ENCODE data around the gene SMIM29. TPM values are rescaled to one million over a fixed set of nuclear protein-coding genes. Genes with fewer than 3 reads are reported as not detected.

SMIM29 gene
- total RNA-seq, 2 donors from 2014 or later: 7.1 to 41.3 TPM

DNA sequence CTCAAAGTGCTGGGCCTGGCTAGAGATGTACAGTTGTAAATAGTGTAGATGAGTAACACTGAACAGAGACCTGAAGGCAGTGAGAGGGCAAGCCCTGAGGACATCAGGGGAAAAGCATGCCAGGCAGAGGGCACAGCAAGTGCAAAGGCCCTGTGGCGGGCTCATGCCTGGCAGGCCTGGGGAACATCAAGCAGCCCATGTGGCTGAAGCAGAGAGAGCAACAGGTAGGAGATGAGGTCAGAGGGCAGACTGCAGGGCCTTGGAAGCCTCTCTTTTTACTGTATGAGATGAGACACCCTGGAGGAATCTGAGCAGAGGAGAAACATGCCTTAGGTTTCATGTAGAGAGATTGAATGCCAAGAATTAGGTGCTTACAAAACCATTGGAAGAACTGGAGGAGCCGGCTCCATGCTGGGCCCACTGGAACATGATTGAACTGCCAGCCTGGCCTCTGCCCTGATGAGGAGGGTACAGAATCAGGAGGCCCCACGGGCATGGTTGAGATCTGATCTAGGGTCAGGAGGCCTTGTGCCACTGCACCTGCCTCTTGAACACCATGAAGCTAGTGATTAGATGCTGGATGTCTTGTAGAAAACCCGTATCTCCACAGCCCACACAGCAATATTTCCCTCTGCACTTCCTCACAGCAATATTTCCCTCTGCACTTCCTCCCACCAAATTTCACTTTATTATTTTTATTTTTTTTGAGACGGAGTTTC is 18.0 kb downstream of the SMIM29 start:
- TF ChIP-seq, protein P1, sequence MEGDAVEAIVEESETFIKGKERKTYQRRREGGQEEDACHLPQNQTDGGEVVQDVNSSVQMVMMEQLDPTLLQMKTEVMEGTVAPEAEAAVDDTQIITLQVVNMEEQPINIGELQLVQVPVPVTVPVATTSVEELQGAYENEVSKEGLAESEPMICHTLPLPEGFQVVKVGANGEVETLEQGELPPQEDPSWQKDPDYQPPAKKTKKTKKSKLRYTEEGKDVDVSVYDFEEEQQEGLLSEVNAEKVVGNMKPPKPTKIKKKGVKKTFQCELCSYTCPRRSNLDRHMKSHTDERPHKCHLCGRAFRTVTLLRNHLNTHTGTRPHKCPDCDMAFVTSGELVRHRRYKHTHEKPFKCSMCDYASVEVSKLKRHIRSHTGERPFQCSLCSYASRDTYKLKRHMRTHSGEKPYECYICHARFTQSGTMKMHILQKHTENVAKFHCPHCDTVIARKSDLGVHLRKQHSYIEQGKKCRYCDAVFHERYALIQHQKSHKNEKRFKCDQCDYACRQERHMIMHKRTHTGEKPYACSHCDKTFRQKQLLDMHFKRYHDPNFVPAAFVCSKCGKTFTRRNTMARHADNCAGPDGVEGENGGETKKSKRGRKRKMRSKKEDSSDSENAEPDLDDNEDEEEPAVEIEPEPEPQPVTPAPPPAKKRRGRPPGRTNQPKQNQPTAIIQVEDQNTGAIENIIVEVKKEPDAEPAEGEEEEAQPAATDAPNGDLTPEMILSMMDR (IDR thresholded peaks at IDR 0.05): no peak
- no peak for DNase-seq (ENCODE audit: low spot score)
- ATAC-seq (ENCODE audit: insufficient number of reproducible peaks, low FRiP score, low read depth): no peak
- H3K27ac ChIP-seq: no peak overlapping the region
- H3K9me3 ChIP-seq: no peaks in the 10 kb centered on the region
- H3K4me3 ChIP-seq: no peak overlapping the region
- no peaks in the 10 kb centered on the region for H3K27me3 ChIP-seq (replicated peaks; ENCODE audit: insufficient read depth)
- peaks cover 0 to 2% of the 10 kb centered on the region in 2 donors for H3K4me1 ChIP-seq (ENCODE audit: control insufficient read depth in 1 of 2, low read depth in 2 of 2)
- H3K36me3 ChIP-seq: no peaks in the 10 kb centered on the region

DNA sequence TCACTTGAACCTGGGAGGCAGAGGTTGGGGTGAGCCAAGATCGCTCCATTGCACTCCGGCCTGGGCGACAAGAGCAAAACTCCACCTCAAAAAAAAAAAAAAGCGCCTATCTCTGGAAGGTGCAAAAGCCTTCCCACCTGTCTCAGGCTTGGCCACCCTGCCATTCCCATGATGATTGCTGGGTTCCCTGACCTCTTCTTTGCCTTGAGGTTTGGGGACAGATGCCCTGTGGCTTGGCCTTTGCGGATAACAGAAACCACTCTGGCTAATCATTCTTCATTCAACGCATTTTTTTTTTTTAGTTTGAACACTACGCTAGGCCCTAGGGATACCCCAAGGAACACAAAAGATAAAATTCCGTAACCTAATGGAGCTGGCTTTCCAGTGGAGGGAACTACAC is 18.9 kb downstream of the SMIM29 start:
- Histone ChIP-seq H3K4me3 (no peak overlapping the region), H3K36me3 (no peaks in the 10 kb centered on the region), H3K9me3 (no peaks in the 10 kb centered on the region), H3K4me1 (ENCODE audit: control insufficient read depth in 1 of 2, low read depth in 2 of 2) (no peaks in the 10 kb centered on the region), H3K27ac (no peak overlapping the region), H3K27me3 (replicated peaks; ENCODE audit: insufficient read depth) (no peaks in the 10 kb centered on the region)
- TF ChIP-seq, protein P1 (IDR thresholded peaks at IDR 0.05): no peak
- ATAC-seq (ENCODE audit: insufficient number of reproducible peaks, low FRiP score, low read depth) (no peak), DNase-seq (ENCODE audit: low spot score) (no peak)

DNA sequence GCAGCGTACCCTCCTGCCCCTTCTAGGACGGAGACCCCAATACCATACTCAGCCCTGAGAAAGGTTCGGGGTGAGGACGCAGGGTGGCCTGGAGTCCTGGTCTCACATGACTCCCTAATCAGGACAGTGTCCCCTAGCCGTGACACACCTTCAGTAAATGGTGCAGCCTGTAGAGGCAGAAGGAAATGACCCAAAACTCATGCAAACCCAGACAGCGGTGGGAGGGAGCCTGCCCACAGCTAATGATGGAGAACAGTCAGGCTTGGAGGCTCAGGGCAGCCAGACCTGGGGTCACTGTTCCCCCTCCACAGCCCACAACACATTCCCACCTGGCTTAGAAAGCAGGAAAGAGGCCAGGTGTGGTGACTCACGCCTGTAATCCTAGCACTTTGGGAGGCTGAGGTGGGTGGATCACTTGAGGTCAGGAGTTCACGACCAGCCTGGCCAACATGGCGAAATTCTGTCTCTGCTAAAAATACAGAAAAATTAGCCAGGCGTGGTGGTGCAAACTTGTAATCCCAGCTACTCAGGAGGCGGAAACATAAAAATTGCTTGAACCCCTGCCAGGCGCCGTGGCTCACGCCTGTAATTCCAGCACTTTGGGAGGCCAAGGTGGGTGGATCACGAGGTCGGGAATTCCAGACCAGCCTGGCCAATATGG is 20.9 kb downstream of the SMIM29 start:
- no peak overlapping the region for H3K4me3 ChIP-seq
- no peaks in the 10 kb centered on the region for H3K36me3 ChIP-seq
- no peak overlapping the region for H3K27ac ChIP-seq
- TF ChIP-seq, protein P1 (IDR thresholded peaks at IDR 0.05): no peak
- DNase-seq (ENCODE audit: low spot score) (no peak), ATAC-seq (ENCODE audit: insufficient number of reproducible peaks, low FRiP score, low read depth) (no peak)
- H3K9me3 ChIP-seq: no peaks in the 10 kb centered on the region
- peaks cover 8 to 14% of the 10 kb centered on the region in 2 donors for H3K4me1 ChIP-seq (ENCODE audit: control insufficient read depth in 1 of 2, low read depth in 2 of 2)
- H3K27me3 ChIP-seq (replicated peaks; ENCODE audit: insufficient read depth): no peaks in the 10 kb centered on the region

DNA sequence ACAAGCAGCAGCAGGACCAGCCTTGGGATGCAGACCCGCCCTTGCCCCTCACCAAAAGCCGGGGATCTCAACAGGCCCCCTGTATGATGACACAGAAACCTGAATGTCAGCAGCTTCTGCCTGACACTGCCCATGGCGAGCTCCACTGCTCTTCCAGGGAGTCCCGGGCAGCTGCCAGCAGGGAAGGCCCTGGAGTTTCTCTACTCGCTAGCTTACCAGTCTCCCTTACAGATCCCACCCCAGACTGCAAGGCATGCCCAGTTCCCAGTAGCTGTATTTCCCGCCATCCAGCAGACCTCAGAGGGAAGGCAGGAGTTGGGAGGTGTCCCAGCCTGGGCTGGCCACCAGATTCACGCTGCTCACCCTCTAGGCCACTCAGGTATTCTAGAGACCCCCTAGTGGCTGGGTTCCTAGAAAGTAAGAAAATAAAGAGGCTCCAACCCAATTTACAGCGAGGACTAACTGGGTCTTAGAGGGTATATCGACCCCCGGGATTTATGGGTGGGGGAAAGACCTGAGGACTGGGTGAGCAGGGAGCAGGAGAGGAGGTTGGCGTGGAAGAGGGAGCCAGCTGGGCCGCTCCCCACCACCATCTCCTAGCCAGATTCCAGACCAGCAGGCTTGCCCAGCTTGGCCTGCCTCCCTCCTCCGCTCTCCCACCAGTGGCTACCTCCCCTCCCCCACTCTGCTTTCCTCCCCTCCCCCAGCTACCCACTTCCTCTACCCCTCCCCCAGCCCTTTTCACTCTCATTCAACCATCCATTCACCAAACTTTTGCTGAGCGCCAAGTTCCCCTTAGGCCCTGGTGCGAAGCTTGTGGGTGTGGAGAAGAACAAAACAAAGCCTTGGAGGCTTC is 21.8 kb downstream of the SMIM29 start:
- DNase-seq (ENCODE audit: low spot score): no peak
- no peak for ATAC-seq (ENCODE audit: insufficient number of reproducible peaks, low FRiP score, low read depth)
- no peak overlapping the region for H3K4me3 ChIP-seq
- peaks cover 8 to 15% of the 10 kb centered on the region in 2 donors for H3K4me1 ChIP-seq (ENCODE audit: control insufficient read depth in 1 of 2, low read depth in 2 of 2)
- H3K9me3 ChIP-seq: no peaks in the 10 kb centered on the region
- no peaks in the 10 kb centered on the region for H3K36me3 ChIP-seq
- H3K27me3 ChIP-seq (replicated peaks; ENCODE audit: insufficient read depth): no peaks in the 10 kb centered on the region
- no peak overlapping the region for H3K27ac ChIP-seq
- TF ChIP-seq, protein P1 (IDR thresholded peaks at IDR 0.05): no peak

DNA sequence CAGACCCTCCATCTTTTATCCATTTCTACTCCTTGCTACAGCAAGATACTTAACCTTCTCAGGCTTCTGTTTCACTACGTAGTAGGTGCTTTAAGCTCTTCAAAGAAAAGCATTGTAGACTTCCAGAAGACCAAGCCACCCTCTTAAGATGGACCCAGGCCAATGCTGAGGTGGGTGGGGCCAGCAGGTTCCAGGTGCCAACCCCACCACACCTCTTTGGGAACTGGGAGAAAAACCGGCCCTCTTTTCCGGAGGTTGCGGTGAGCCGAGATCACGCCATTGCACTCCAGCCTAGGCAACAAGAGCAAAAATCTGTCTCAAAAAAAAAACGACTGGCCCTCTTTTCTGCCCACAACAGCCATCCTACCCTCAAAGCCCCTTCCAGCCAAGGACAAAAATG is 22.7 kb downstream of the SMIM29 start:
- TF ChIP-seq, protein P1 (IDR thresholded peaks at IDR 0.05): no peak
- Histone ChIP-seq H3K27ac (no peak overlapping the region), H3K27me3 (replicated peaks; ENCODE audit: insufficient read depth) (no peaks in the 10 kb centered on the region), H3K4me3 (no peak overlapping the region), H3K4me1 (ENCODE audit: control insufficient read depth in 1 of 2, low read depth in 2 of 2) (peaks cover 8 to 15% of the 10 kb centered on the region in 2 donors), H3K9me3 (no peaks in the 10 kb centered on the region), H3K36me3 (no peaks in the 10 kb centered on the region)
- no peak for DNase-seq (ENCODE audit: low spot score)
- ATAC-seq (ENCODE audit: insufficient number of reproducible peaks, low FRiP score, low read depth): no peak
